Measurements from ENCODE around the gene JPH3.

GRCh38 chr16:87693827-87694226 is 91.5 kb downstream of the JPH3 start:
- TF ChIP-seq YY1 (IDR thresholded peaks at IDR 0.05; ENCODE audit: insufficient read depth, insufficient read length), result no peak
- TF ChIP-seq ZNF274 (IDR thresholded peaks at IDR 0.05; ENCODE audit: low read depth, low read length), result no peak
